Parathyroid adenoma (tissue), 2 donors: ENCODE results near the gene CCDC69.
"Not testable (repeated sequence)": the region's sequence is repeated elsewhere in the genome, so short reads cannot be mapped to it uniquely, and the experiment has no call there.

Source experiments
- H2AFZ ChIP-seq: fragments of 300-600 bp; sonication (generic); one replicate; pipeline ENCODE4 v1.7.0; 2017; ENCODE audit warnings: antibody characterized with exemption, mild to moderate bottlenecking
- H3K27ac ChIP-seq: fragments of 300-600 bp; sonication (generic); one replicate; pipeline ENCODE4 v1.7.0; 2017
- H3K27me3 ChIP-seq: fragments of 300-600 bp; sonication (generic); one replicate; pipeline ENCODE4 v1.7.0; 2017; ENCODE audit warnings: low read length; ENCODE audit not compliant: control insufficient read depth, insufficient read depth
- H3K36me3 ChIP-seq: fragments of 300-600 bp; sonication (generic); one replicate; pipeline ENCODE4 v1.7.0; 2017; ENCODE audit warnings: low read length; ENCODE audit not compliant: control insufficient read depth, insufficient read depth
- H3K4me1 ChIP-seq: fragments of 300-600 bp; sonication (generic); one replicate; pipeline ENCODE4 v1.7.0; 2017; ENCODE audit warnings: control low read depth
- H3K4me2 ChIP-seq: fragments of 300-600 bp; sonication (generic); one replicate; pipeline ENCODE4 v1.7.0; 2017; ENCODE audit warnings: low read length
- H3K4me3 ChIP-seq: fragments of 300-600 bp; sonication (generic); one replicate; pipeline ENCODE4 v1.7.0; 2017; ENCODE audit warnings: low read depth, low read length
- H3K79me2 ChIP-seq: fragments of 300-600 bp; sonication (generic); one replicate; pipeline ENCODE4 v1.7.0; 2017; ENCODE audit warnings: control low read depth
- H3K9ac ChIP-seq: fragments of 300-600 bp; sonication (generic); one replicate; pipeline ENCODE4 v1.7.0; 2017; ENCODE audit warnings: mild to moderate bottlenecking
- H3K9me3 ChIP-seq: fragments of 300-600 bp; sonication (generic); one replicate; pipeline ENCODE4 v1.7.0; 2017; ENCODE audit warnings: low read length; ENCODE audit not compliant: control insufficient read depth
- CTCF ChIP-seq: fragments of 300-600 bp; sonication (generic); IDR thresholded peaks from one replicate; pipeline ENCODE4 v1.7.0; 2017; ENCODE audit warnings: antibody characterized with exemption, mild to moderate bottlenecking
- donor health status: primary hyperparathyroidism.

Gene CCDC69

GRCh38 chr5:151200913-151201595, 22.8 kb downstream of the CCDC69 start:
- Histone ChIP-seq H3K4me2 (no peak overlapping the region), H3K27ac (no peak overlapping the region), H3K36me3 (no peaks in the 10 kb centered on the region), H3K9me3 (no peaks in the 10 kb centered on the region), H3K9ac (no peak overlapping the region), H3K4me1 (no peaks in the 10 kb centered on the region), H2AFZ (no peak overlapping the region), H3K4me3 (no peak overlapping the region), H3K27me3 (no peaks in the 10 kb centered on the region), H3K79me2 (no peaks in the 10 kb centered on the region)
- TF ChIP-seq CTCF, result no peak

GRCh38 chr5:151199581-151200185, 24.2 kb downstream of the CCDC69 start:
- no peaks in the 10 kb centered on the region for H3K27me3 ChIP-seq
- H2AFZ ChIP-seq, result no peak overlapping the region
- no peak overlapping the region for H3K4me2 ChIP-seq
- H3K9me3 ChIP-seq, result no peaks in the 10 kb centered on the region
- H3K27ac ChIP-seq, result no peak overlapping the region
- no peaks in the 10 kb centered on the region for H3K36me3 ChIP-seq
- H3K9ac ChIP-seq, result no peak overlapping the region
- no peak overlapping the region for H3K4me3 ChIP-seq
- H3K79me2 ChIP-seq, result no peaks in the 10 kb centered on the region
- TF ChIP-seq CTCF, result no peak
- H3K4me1 ChIP-seq, result no peaks in the 10 kb centered on the region

- no peaks in the 10 kb centered on the region for H3K4me1 ChIP-seq
- no peak overlapping the region for H2AFZ ChIP-seq
- H3K9ac ChIP-seq, result no peak overlapping the region
- H3K4me2 ChIP-seq, result no peak overlapping the region
- H3K27me3 ChIP-seq, result no peaks in the 10 kb centered on the region
- TF ChIP-seq CTCF, result no peak
- H3K9me3 ChIP-seq, result no peaks in the 10 kb centered on the region
- H3K4me3 ChIP-seq, result no peak overlapping the region
- H3K36me3 ChIP-seq, result no peaks in the 10 kb centered on the region
- no peaks in the 10 kb centered on the region for H3K79me2 ChIP-seq
- no peak overlapping the region for H3K27ac ChIP-seq
Observed at GRCh38 chr5:151198861-151199260, 25.0 kb downstream of the CCDC69 start.

- not testable (repeated sequence) for H3K27ac ChIP-seq, H3K4me3 ChIP-seq, H3K4me2 ChIP-seq, H2AFZ ChIP-seq, H3K27me3 ChIP-seq, H3K9ac ChIP-seq, H3K79me2 ChIP-seq, H3K9me3 ChIP-seq, H3K36me3 ChIP-seq, H3K4me1 ChIP-seq
Observed at GRCh38 chr5:151197291-151197600, 26.6 kb downstream of the CCDC69 start.

GRCh38 chr5:151196556-151197290, 27.2 kb downstream of the CCDC69 start:
- H3K4me3 ChIP-seq, result no peak overlapping the region
- no peak overlapping the region for H3K9ac ChIP-seq
- H3K36me3 ChIP-seq, result no peaks in the 10 kb centered on the region
- no peak overlapping the region for H3K27ac ChIP-seq
- H3K4me1 ChIP-seq, result no peaks in the 10 kb centered on the region
- no peak overlapping the region for H2AFZ ChIP-seq
- H3K9me3 ChIP-seq, result no peaks in the 10 kb centered on the region
- TF ChIP-seq CTCF, result no peak
- H3K4me2 ChIP-seq, result no peak overlapping the region
- H3K79me2 ChIP-seq, result no peaks in the 10 kb centered on the region
- H3K27me3 ChIP-seq, result no peaks in the 10 kb centered on the region
